AG04449 (cell line): Measurements from ENCODE around the gene MPPED2.

Experiments
- CTCF ChIA-PET: fragments of 350-600 bp; formaldehyde crosslinking; extraction: SDS; loops from one replicate; lab custom pipeline; 2021; ENCODE audit warnings: antibody characterized with exemption; lab: Yijun Ruan, JAX
- POLR2A ChIA-PET: fragments of 400-600, 350-600 bp; formaldehyde crosslinking; extraction: SDS; loops from one replicate; lab custom pipeline; 2020; ENCODE audit warnings: antibody characterized with exemption, inconsistent platforms; lab: Yijun Ruan, JAX
- DNase-seq: peaks from one replicate; pipeline ENCODE4 v3.0.0-alpha.2; 2010; ENCODE audit warnings: low read depth, low spot score
- H3K4me3 ChIP-seq: 2 replicates; pipeline ENCODE4 v1.5.1; 2011; ENCODE audit warnings: low read depth, mild to moderate bottlenecking, control low read depth, low read length
- TF ChIP-seq, protein P1 (sequence below): IDR thresholded peaks from one replicate; pipeline ENCODE4 v1.5.1; 2011; ENCODE audit warnings: mild to moderate bottlenecking, moderate library complexity, low read length, control low read depth, inconsistent platforms; ENCODE audit not compliant: insufficient read depth; ENCODE audit errors: missing control alignments

Gene MPPED2

DNA sequence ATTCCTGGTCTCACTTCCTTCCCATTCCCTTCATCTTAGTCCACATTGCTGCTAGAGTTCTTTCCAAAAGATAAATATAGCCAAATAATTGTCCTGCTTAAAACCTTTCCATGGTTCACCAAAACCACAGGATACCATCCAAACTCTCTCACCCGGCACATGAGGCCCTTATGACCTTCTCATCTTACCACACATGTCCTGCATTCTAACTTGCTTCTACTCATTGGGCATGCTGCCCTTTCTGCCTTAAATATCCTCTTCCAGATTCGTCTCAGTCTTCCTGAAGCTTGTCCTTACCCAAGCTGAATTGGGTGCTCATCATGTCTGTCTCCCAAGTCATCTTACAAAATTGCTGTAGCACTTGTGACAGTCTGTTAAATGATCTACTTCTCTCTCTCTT, 114.9 kb downstream of the MPPED2 start:
- no peak overlapping the region for H3K4me3 ChIP-seq
- no peak for DNase-seq
- TF ChIP-seq, protein P1, sequence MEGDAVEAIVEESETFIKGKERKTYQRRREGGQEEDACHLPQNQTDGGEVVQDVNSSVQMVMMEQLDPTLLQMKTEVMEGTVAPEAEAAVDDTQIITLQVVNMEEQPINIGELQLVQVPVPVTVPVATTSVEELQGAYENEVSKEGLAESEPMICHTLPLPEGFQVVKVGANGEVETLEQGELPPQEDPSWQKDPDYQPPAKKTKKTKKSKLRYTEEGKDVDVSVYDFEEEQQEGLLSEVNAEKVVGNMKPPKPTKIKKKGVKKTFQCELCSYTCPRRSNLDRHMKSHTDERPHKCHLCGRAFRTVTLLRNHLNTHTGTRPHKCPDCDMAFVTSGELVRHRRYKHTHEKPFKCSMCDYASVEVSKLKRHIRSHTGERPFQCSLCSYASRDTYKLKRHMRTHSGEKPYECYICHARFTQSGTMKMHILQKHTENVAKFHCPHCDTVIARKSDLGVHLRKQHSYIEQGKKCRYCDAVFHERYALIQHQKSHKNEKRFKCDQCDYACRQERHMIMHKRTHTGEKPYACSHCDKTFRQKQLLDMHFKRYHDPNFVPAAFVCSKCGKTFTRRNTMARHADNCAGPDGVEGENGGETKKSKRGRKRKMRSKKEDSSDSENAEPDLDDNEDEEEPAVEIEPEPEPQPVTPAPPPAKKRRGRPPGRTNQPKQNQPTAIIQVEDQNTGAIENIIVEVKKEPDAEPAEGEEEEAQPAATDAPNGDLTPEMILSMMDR, result no peak
- ChIA-PET CTCF (no interaction called here), POLR2A (no interaction called here)

DNA sequence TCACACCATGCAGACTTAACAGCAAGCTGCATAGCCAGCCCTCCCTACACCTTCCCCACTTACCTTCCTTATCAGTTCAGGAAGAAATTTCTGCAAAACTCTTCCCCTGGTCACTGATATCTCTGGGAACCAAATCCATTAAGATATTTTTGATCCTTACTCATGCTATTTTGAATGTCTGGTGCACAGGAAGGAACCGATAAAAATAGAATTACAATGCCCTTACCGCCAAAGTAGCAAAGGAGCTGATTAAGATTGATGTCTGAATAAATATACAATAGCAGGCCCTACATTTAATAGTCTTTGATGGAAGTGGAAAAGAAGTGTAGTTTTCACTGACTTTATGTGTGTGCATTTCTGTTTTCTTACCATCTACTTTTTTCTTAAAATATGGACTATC, 117.3 kb downstream of the MPPED2 start:
- TF ChIP-seq, protein P1, result no peak
- POLR2A ChIA-PET, result no interaction called here
- CTCF ChIA-PET, result no interaction called here
- DNase-seq, result no peak
- no peak overlapping the region for H3K4me3 ChIP-seq

DNA sequence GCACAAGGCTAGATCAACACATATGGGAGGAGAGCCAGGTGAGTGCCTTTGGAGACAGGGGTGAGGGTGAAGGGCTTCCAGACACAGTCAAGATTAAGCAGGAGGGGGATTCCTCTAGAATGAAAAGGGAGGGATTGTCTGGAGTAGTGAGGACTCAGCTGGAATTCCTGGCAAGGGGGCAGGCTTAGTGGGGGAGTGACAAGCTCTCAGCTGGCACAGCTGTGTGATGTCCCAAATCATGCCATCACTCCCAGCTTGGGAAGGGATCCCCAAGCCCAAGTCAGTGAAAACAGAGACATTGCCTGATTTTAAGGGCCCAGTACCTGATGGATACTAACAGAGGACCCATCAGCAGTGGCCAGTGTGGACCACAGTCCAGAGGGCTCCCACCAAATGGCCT, 119.0 kb downstream of the MPPED2 start:
- no peak for DNase-seq
- TF ChIP-seq, protein P1, result no peak
- CTCF ChIA-PET, result no interaction called here
- POLR2A ChIA-PET, result no interaction called here
- no peak overlapping the region for H3K4me3 ChIP-seq

DNA sequence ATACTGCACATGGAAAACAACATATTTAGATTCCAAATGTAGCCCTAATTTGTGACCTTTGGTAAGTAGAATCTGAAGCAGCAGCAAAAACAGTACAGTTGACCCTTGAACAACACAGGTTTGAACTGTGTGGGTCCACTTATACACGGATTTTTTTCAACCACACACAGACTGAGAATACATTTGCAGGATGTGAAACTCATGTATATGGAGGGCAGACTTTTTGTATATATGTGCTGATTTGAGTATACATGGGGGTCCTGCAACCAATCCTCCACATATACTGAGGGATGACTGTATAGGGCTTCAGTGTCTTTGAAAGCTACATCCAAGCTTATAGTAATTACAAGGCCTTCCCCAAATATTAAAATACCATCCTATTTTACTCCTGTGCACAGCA, 120.5 kb downstream of the MPPED2 start:
- TF ChIP-seq, protein P1, result no peak
- POLR2A ChIA-PET, result no interaction called here
- CTCF ChIA-PET, result interaction anchor here (0.6 kb wide), 1 partner anchor 1176 kb away, joined by 3 read pairs; no protein-coding TSS in a partner anchor
- DNase-seq, result no peak
- no peak overlapping the region for H3K4me3 ChIP-seq

DNA sequence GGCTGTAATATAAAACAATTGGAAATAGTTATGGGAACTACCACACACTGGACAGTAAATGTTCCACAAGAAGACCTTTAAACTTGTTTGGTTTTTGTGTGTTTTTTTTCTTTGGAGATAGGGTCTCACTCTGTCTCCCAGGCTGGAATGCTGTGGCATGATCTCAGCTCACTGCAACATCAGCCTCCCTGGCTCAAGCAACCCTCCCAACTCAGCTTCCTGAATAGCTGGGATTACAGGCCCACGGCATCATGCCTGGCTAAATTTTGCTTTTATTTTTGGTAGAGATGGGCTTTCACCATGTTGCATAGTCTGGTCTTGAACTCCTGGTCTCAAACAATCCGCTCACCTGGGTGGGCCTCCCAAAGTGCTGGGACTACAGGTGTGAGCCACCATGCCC, 121.0 kb downstream of the MPPED2 start:
- TF ChIP-seq, protein P1, result no peak
- CTCF ChIA-PET, result interaction anchor here (0.6 kb wide), 1 partner anchor 1176 kb away, joined by 3 read pairs; no protein-coding TSS in a partner anchor
- H3K4me3 ChIP-seq, result no peak overlapping the region
- POLR2A ChIA-PET, result no interaction called here
- no peak for DNase-seq

DNA sequence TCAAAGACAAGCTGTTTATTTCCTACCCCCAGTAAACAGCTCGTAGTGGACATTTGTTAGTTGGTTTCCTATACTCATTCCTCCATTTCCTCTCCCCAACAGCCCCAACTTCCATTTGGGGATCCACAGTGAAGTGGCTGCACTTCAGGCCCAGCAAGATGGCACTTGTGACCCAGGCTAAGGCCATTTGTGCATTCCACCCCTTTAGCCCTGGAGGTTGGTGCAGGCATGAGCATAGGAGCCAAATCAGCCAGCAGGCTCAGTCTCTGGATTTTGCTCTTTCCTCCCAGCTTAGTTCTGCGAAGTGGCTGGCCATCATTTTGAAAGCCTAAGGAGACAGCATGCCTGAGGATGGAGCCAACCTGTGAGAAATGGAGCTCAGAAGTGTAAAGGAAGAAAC, 122.9 kb downstream of the MPPED2 start:
- no peak for DNase-seq
- ChIA-PET POLR2A (no interaction called here), CTCF (no interaction called here)
- no peak overlapping the region for H3K4me3 ChIP-seq
- TF ChIP-seq, protein P1, result no peak
